DOHH2 (cell line): Measurements from ENCODE around the gene AEBP2.

Source experiments
- CTCF ChIP-seq: fragments of 200-600 bp; sonication (generic); IDR thresholded peaks from one replicate; pipeline ENCODE4 v1.5.1; 2014; ENCODE audit warnings: antibody characterized with exemption, mild to moderate bottlenecking, low read depth, low read length; ENCODE audit not compliant: poor library complexity, severe bottlenecking
- EZH2phosphoT487 ChIP-seq: fragments of 200-600 bp; sonication (generic); IDR thresholded peaks from 2 replicates; pipeline ENCODE4 v1.6.1; 2017; ENCODE audit warnings: borderline replicate concordance, mild to moderate bottlenecking, antibody characterized with exemption, low read length, moderate library complexity, mixed read lengths

DNA sequence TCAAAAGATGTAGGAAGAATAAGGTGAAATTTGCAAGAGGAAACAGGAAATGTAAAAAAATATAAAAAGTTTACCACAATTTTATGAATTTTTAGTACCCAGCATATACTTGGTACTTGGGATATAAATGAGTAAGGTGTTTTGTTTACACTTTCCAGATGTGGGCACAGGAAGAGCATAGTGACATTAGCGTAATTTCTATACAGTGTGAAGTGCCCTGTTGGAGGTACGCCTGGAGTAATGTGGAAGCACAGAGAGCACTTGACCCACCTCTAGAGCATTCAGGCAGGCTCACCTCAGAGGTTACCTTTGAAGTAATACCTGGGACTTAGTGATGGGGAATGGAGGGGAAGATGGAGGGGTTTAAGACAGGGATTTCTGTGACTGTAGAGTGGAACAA lies 89.5 kb downstream of the AEBP2 start:
- no peak for TF ChIP-seq CTCF
- TF ChIP-seq EZH2phosphoT487: no peak
